GM18498 (cell line): Measurements from ENCODE around the gene ARID3A.
A peak's percentile ranks its signal among the peaks of the same experiment; 100 is the strongest.
"Not testable (repeated sequence)": the region's sequence is repeated elsewhere in the genome, so short reads cannot be mapped to it uniquely, and the experiment has no call there.

Experiments used
- ATAC-seq: cut with Tn5 transposase; IDR thresholded peaks from one replicate; pipeline ENCODE4 v1.9.1; 2021; ENCODE audit warnings: mild to moderate bottlenecking, moderate library complexity; ENCODE audit not compliant: unreplicated experiment

ARID3A gene

DNA sequence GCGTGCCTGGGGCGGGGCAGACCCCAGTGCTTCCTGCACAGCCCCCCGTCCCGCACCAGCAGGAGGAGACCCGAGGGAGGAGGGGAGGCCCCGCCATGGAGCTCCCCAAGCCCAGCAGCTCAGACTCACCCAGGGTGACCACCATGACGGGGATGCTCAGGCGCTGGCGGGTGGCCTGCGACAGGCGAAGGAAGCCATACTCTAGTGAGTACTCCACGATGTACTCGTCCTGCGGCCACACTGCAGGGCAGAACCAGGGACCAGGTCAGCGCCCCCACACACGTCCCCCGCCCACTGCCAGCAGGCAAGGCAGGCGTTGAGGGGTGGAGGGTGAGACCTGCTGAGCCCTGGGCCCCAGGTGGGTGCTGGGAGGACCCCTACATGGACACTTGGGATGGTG is 86.5 kb downstream of the ARID3A start:
- ATAC-seq, result no peak

- ATAC-seq, result no peak
Measured at GRCh38 chr19:1013218-1013617, 87.4 kb downstream of the ARID3A start.

DNA sequence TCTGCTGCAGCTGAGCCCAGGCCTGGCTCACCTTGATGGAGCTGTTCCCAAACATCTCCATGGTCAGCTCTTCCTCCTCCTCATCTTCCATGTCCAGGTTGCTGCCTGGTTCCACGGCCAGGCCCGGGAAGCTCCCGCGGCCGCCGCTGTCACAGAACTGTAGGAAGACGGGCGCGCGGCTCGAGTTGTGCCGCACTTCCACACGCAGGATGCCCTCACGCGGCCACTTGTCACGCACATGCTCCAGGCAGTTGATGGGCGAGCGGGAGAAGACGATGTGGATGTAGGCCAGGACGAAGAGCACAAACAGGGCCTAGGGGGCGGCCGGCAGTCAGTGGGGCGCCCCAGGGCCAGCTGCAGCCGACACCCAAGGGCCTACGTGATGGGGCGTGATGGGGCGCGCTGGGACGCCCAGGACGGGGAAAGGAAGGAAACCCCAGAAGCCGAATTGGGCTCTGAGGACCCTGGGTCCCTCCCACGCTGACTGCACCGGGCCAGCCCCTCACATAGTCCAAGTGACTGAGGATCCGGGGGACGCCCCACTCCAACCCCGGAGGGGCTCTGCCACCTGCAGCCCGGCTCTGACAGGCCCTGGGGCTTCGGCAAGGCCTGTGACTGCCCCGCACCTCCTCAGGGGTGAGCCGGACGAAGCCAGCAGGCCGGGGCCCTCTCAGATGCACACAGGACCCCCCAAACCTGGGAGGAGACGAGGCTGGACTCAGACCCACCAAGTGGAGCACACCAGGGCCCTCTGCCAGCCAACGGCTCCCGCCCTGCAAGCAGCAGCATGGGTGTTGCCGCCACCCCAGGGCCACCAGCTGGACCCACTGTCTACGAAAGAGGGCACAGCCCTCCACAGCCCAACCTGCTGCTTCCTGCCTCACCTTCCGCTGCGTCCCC is 88.6 kb downstream of the ARID3A start:
- no peak for ATAC-seq

DNA sequence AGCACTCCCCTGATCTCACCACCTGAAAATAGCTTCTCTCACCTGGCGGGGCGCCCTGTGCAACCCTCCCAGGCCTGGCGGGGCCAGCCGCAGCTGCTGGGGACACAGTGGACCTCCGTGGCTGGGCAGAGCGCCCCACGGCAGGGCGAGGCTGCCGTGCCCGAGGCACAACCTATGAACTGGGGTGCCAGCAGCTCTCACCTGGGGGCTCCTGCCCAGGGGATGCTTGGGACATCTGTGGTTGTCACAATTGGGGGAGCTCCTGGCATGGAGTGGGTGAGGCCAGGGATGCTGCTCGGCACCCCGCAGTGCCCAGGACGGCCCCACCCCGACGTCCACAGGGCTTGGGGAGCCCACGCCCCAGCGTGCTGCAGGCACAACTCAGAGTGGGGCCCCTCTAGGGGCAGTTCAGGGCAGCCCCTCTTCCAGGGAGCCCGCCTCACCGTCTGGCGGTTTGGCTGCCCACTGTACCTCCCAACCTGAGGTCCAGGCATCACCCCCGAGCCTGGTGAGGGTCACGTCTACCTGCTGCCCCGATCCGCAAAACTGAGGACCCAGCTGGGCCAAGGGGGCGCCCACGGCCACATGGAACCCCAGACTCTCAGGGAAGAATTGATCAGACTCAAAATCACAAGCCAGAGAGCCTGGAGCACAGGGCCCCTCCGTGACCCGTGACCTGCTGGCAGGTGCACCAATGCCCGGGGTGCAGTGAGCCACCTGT is 89.4 kb downstream of the ARID3A start:
- no peak for ATAC-seq

GRCh38 chr19:1015782-1016646 is 90.2 kb downstream of the ARID3A start:
- no peak for ATAC-seq

GRCh38 chr19:1016647-1017114 is 90.8 kb downstream of the ARID3A start:
- no peak for ATAC-seq

DNA sequence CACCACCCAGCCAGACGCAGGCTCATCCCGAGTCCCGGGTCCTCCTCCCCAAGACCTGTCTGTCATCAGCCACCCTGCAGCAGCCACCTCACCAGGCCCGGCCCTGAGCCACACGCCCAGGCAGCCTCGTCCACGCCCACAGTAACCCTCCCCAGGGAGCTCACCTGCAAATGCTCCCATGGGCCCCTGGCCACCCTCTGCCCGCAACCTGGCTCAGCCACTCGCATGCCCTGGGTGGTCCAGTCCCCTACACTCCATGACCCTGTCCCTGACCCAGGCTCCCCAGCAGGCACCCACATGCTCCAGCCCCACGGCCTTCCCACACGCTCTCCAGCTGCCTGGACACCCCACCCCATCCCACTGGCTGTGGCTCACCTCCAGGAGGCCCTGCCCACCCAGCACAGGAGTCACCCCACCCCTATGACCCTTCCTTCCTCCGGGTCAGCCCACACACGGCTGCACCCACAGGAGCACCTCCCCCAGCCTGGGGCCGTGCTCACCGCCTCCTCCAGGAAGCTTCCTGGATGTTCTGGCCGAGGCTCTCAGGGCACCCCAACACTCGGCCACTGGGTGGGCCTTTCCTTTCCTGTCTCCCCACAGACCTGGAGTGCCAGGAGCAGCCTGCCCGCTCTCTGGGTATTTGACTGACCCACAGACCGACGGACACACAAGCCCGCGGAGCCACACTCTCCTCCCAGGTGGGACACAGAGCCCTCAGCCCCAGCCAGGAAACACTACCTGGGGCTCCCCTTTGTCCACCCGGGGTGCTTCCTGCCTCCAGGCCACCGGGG is 91.5 kb downstream of the ARID3A start:
- ATAC-seq, result no peak

GRCh38 chr19:1017906-1018305 is 92.1 kb downstream of the ARID3A start:
- ATAC-seq, result no peak

DNA sequence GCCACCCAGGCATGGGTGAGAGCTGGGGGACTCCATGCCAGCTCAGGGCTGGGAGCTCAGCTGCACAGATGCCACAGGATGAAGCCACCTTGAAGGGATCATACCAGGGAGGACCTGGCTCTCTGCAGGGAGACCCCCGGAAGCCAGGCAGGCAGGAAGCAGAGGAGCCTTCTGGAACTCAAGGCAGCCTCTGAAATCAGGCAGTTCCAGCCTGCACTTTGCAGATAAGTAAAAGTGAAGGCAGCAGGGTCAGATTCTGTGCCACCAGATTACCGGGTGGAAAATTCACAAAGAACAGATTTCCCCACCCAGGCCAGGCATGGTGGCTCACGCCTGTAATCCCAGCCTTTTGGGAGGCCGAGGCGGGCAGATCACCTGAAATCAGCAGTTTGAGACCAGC is 92.6 kb downstream of the ARID3A start:
- ATAC-seq, result no peak

- no peak for ATAC-seq
Measured at GRCh38 chr19:1018932-1019615, 93.2 kb downstream of the ARID3A start.

DNA sequence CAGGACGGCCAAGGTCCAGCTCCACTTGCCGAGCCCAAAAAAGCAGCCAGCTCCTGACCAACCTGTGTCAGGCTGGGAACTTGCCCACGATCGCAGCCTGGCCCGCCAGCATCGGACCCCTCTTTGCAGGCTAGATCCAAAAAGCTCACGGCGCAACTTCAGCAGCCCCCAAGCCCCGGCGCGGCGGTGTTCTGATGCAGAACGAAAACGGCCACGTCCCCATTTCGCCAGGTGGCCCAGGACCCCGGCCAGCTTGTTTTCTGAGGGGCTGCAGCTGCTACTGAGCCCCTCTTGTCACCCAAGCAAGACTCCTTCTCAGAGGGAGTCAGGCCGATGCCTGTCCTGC is 93.8 kb downstream of the ARID3A start:
- no peak for ATAC-seq

DNA sequence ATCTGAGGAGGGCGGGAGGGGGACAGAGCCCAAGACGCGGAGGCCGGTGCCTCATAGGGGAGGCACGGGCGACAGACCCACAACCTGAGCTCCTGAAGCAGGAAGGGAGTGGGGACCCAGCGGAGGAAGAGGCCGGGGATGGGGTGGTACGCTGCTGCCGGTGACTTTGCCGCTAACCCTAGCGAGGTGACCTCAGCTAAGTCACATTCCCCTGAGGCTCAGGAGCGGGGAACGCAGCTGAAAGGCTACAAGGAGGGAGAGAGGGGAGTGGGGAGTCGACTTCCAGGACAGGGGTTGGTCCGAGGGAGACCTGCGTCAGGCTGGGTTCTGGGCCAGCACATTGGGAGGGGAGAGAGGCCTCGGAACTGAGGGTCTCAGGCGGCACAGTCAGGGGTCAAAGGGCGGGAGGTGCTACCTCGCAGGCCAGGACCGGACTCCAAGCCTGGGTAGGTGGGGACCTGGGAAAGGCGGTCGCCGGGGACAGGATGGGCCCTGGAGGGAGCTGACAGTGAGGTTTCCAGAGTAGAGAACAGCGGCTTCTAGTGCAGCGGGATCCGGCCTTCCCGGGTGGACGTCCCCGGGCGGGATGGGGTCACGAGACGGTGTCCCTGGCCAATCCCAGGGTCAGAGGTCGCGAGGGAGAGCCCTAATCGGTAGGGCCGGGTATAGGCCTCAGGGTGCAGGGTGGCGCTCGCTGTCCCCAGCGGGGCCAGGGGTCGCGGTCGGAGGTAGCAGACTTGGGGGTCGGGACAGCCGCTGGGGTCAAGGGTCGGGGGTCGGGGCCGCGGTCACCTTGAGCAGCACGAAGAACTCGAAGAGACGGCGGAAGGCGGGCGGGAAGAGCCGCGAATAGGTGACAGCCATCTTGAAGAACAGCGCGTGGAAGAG is 94.4 kb downstream of the ARID3A start:
- ATAC-seq, result no peak

DNA sequence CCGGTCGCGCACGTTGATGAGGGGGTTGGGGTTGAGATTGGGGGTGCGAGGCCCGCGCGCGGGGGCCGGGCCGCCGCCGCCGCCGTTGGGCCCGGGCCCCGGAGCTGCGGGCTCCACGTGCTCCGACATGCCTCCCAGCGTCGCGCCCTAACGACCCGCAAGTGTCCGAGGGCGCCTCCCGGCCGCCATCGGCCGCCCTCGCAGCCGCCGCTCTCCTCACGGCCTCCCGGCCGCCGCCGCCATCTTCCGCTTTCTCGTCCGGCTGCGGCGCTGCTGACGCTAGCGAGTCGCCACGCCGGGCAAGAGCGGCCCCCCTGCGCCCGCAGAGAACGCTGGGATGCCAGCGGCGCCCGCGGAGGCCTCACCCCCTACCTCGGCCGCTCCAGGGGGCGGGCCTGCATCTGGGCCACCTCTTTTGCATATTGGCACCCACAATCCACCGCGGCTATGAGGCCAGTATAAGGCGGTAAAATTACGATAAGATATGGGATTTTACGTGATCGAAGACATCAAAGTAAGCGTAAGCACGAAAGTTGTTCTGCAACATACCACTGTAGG is 95.1 kb downstream of the ARID3A start, which contains the start of gene TMEM259:
Gene TMEM259, minus strand, starts transcription at position 256 of the 558 bp plus-strand sequence. Its CDS starts 127 bp downstream, at position 129.
- ATAC-seq, result peak; percentile 88

DNA sequence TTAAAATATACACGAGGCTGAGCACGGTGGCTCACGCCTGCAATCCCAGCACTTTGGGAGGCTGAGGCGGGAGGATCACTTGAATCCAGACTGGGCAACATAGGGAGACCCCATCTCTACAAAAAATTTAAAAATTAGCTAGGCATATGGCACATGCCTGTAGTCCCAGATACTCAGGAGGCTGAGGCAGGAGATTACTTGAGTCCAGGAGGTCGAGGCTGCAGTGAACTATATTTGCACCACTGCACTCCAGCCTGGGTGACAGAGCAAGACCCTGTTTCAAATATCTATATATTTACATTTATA is 98.0 kb downstream of the ARID3A start:
- ATAC-seq, result not testable (repeated sequence)

GRCh38 chr19:1025080-1025479 is 99.2 kb downstream of the ARID3A start:
- ATAC-seq, result not testable (repeated sequence)
